Measurements from ENCODE around the gene MS4A1. TPM values are rescaled to one million over a fixed set of nuclear protein-coding genes. Genes with fewer than 3 reads are reported as not detected.
"Not testable (repeated sequence)": the region's sequence is repeated elsewhere in the genome, so short reads cannot be mapped to it uniquely, and the experiment has no call there.

Gene MS4A1
- total RNA-seq, 1 experiment from 2014 or later, result not detected

- H2BK20ac ChIP-seq (ENCODE audit: low read depth, low read length, poor library complexity, severe bottlenecking), result no peak overlapping the region
- H3K4ac ChIP-seq (ENCODE audit: low read depth, low read length), result no peak overlapping the region
- H2BK120ac ChIP-seq (ENCODE audit: low read depth, low read length, poor library complexity, severe bottlenecking), result no peak overlapping the region
- H2AK5ac ChIP-seq (ENCODE audit: insufficient read length, low read length), result no peak overlapping the region
- no peak overlapping the region for H3K14ac ChIP-seq (ENCODE audit: insufficient read depth, low read length)
- no peak overlapping the region for H2BK12ac ChIP-seq (ENCODE audit: insufficient read length, low read depth, low read length)
- H3K9me3 Mint-ChIP-seq, result peaks cover 13 to 16% of the 10 kb centered on the region in 2 experiments
- H3K27me3 Mint-ChIP-seq (ENCODE audit: low read depth), result peaks cover 22% of the 10 kb centered on the region
- H3K4me2 ChIP-seq (ENCODE audit: insufficient read depth, insufficient read length, low read length), result no peak overlapping the region
- no peaks in the 10 kb centered on the region for H3K4me1 Mint-ChIP-seq
- H4K8ac ChIP-seq (replicated peaks; ENCODE audit: insufficient read length, low read depth, low read length), result no peak overlapping the region
- no peak overlapping the region for H3K4me3 Mint-ChIP-seq
- DNase-seq, result no peak
- no peaks in the 10 kb centered on the region for H3K9me3 ChIP-seq (ENCODE audit: control insufficient read depth, low read depth, low read length)
- no peak overlapping the region for H3K23ac ChIP-seq (ENCODE audit: insufficient read length, low read depth, low read length)
- H3K23me2 ChIP-seq (ENCODE audit: insufficient read length, low read depth, low read length, poor library complexity, severe bottlenecking), result no peaks in the 10 kb centered on the region
- no peaks in the 10 kb centered on the region for H3K27me3 ChIP-seq (ENCODE audit: insufficient read depth, low read length)
- no peak overlapping the region for H3K18ac ChIP-seq (ENCODE audit: insufficient read length, low read depth, low read length)
- no peak overlapping the region for H4K91ac ChIP-seq (ENCODE audit: insufficient read length, low read depth, low read length)
- no peaks in the 10 kb centered on the region for H4K20me1 ChIP-seq (ENCODE audit: control insufficient read depth, insufficient read depth, insufficient read length)
- H3K9ac ChIP-seq (ENCODE audit: extremely low read depth, insufficient read length, low read length), result no peak overlapping the region
- no peak overlapping the region for H2BK5ac ChIP-seq (ENCODE audit: insufficient read length, low read length)
- no peak overlapping the region for H3K56ac ChIP-seq (ENCODE audit: insufficient read length, low read depth, low read length)
- H3T11ph ChIP-seq (ENCODE audit: low read length), result no peak overlapping the region
- no peak overlapping the region for H3K27ac Mint-ChIP-seq
- no peaks in the 10 kb centered on the region for H3K79me2 ChIP-seq (ENCODE audit: insufficient read depth, low read length)
- no peak overlapping the region for H2BK15ac ChIP-seq (ENCODE audit: low read depth, low read length)
- H2AFZ ChIP-seq (ENCODE audit: low read length), result no peak overlapping the region
- no peak overlapping the region for H4K5ac ChIP-seq (ENCODE audit: insufficient read length, low read depth, low read length)
- TF ChIP-seq CTCF (conservative IDR thresholded peaks at IDR 0.05), result no peak
- no peaks in the 10 kb centered on the region for H3K4me1 ChIP-seq (ENCODE audit: insufficient read depth, low read length)
- H3K36me3 Mint-ChIP-seq (ENCODE audit: insufficient read depth in 1 of 3, low read depth in 3 of 3), result peaks cover 4 to 9% (median 7%) of the 10 kb centered on the region in 3 experiments; a peak in 6 of 7 replicates
- no peak overlapping the region for H3K27ac ChIP-seq (ENCODE audit: insufficient read length, low read depth, low read length)
- no peaks in the 10 kb centered on the region for H3K79me1 ChIP-seq (ENCODE audit: insufficient read depth, low read depth, low read length, poor library complexity, severe bottlenecking)
Measured at GRCh38 chr11:60447846-60448245, 7.8 kb upstream of the MS4A1 start.

GRCh38 chr11:60451185-60451584 lies 4.5 kb upstream of the MS4A1 start:
- not testable (repeated sequence) for H3K79me1 ChIP-seq (ENCODE audit: insufficient read depth, low read depth, low read length, poor library complexity, severe bottlenecking); DNase-seq; H2BK20ac ChIP-seq (ENCODE audit: low read depth, low read length, poor library complexity, severe bottlenecking); H2AK5ac ChIP-seq (ENCODE audit: insufficient read length, low read length); H2BK120ac ChIP-seq (ENCODE audit: low read depth, low read length, poor library complexity, severe bottlenecking); H3K9ac ChIP-seq (ENCODE audit: extremely low read depth, insufficient read length, low read length); H3T11ph ChIP-seq (ENCODE audit: low read length); H3K27ac ChIP-seq (ENCODE audit: insufficient read length, low read depth, low read length); H3K4me3 Mint-ChIP-seq; H2BK5ac ChIP-seq (ENCODE audit: insufficient read length, low read length); H3K56ac ChIP-seq (ENCODE audit: insufficient read length, low read depth, low read length); H2AFZ ChIP-seq (ENCODE audit: low read length); H3K36me3 Mint-ChIP-seq (ENCODE audit: insufficient read depth in 1 of 3, low read depth in 3 of 3); H4K20me1 ChIP-seq (ENCODE audit: control insufficient read depth, insufficient read depth, insufficient read length); H3K27me3 ChIP-seq (ENCODE audit: insufficient read depth, low read length); H4K8ac ChIP-seq (replicated peaks; ENCODE audit: insufficient read length, low read depth, low read length); H3K14ac ChIP-seq (ENCODE audit: insufficient read depth, low read length); H3K4me2 ChIP-seq (ENCODE audit: insufficient read depth, insufficient read length, low read length); H3K4me1 ChIP-seq (ENCODE audit: insufficient read depth, low read length); H3K9me3 ChIP-seq (ENCODE audit: control insufficient read depth, low read depth, low read length); H4K91ac ChIP-seq (ENCODE audit: insufficient read length, low read depth, low read length); H3K23ac ChIP-seq (ENCODE audit: insufficient read length, low read depth, low read length); H3K4me1 Mint-ChIP-seq; H3K27ac Mint-ChIP-seq; H3K18ac ChIP-seq (ENCODE audit: insufficient read length, low read depth, low read length); H3K23me2 ChIP-seq (ENCODE audit: insufficient read length, low read depth, low read length, poor library complexity, severe bottlenecking); H3K79me2 ChIP-seq (ENCODE audit: insufficient read depth, low read length); H2BK15ac ChIP-seq (ENCODE audit: low read depth, low read length); H3K4ac ChIP-seq (ENCODE audit: low read depth, low read length); H2BK12ac ChIP-seq (ENCODE audit: insufficient read length, low read depth, low read length); H4K5ac ChIP-seq (ENCODE audit: insufficient read length, low read depth, low read length)
- no CpG with 5 or more reads among the region's 32 CpGs for WGBS (ENCODE audit: extremely low coverage, insufficient read length, low lambda C conversion rate)
- Mint-ChIP-seq H3K27me3 (ENCODE audit: low read depth) (peaks cover 13% of the 10 kb centered on the region), H3K9me3 (peaks cover 13 to 16% of the 10 kb centered on the region in 2 experiments)

Measured in H9 (cell line).